GM12872 (cell line): ENCODE measurements around the gene DLX6.

Experiments used
- CTCF ChIP-seq: IDR thresholded peaks from 3 replicates; pipeline ENCODE4 v1.5.1; 2011; ENCODE audit warnings: low read depth, mild to moderate bottlenecking, low read length, moderate library complexity; ENCODE audit not compliant: insufficient read depth

The DLX6 gene

GRCh38 chr7:96977445-96977844 lies 27.9 kb upstream of the DLX6 start:
- no peak for TF ChIP-seq CTCF

- TF ChIP-seq CTCF: no peak
Measured at GRCh38 chr7:96979551-96980276, 25.6 kb upstream of the DLX6 start.

- no peak for TF ChIP-seq CTCF
Measured at GRCh38 chr7:96982586-96982985, 22.8 kb upstream of the DLX6 start.

GRCh38 chr7:96985992-96986391 lies 19.4 kb upstream of the DLX6 start:
- TF ChIP-seq CTCF: no peak

GRCh38 chr7:96986901-96987300 lies 18.5 kb upstream of the DLX6 start:
- TF ChIP-seq CTCF: no peak

- no peak for TF ChIP-seq CTCF
Measured at GRCh38 chr7:96987719-96988118, 17.6 kb upstream of the DLX6 start.

- TF ChIP-seq CTCF: no peak
Measured at GRCh38 chr7:96989241-96989858, 16.0 kb upstream of the DLX6 start.
